GM19324 (cell line): ENCODE data around the gene XRCC4.
"Not testable (repeated sequence)": the region's sequence is repeated elsewhere in the genome, so short reads cannot be mapped to it uniquely, and the experiment has no call there.

Source experiments
- ATAC-seq: cut with Tn5 transposase; IDR thresholded peaks from one replicate; pipeline ENCODE4 v1.9.1; 2021; ENCODE audit warnings: mild to moderate bottlenecking, moderate library complexity; ENCODE audit not compliant: unreplicated experiment, low FRiP score

Gene XRCC4

DNA sequence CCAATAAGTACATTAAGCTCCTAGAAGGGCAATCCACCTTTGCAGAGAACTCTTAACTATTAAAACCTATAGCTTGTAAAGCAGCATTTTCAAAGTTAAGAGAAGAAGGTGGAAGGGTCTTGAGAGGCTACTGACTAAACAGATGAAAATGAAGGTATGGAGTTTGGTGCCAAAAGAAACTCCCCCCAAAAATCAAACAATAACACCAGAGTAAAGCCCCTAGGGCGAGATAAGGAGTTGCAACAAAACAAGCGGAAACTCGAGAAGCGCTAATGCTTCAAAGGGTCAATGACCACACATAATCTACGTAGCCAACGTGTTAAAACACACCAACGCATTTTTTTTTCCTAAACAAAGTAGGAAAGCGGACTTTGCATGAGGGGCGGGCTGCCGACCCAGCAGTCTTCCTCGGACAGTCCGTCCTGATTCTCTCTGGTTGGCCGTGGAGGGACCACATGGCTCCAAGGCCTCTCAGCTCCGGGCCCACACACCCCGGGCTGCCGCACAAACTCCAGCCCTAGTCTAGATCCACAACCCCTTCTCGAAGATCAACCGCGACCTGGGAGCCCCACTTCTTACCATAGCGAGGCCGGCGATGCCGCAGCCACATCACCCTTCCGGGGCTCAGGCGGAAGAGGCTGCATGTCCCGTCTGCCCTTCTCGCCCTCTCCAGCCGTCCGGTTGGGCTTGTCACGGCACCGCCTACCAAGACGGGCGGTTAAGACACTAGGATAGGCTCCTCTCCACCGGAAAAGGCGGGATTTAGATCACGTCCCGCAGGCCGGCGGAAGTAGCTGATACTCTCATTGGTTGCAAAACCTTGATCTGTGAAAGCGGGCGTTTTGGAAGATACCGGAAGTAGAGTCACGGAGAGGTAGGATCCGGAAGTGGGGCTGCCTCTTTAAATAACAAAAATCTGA lies at the start of gene XRCC4, which contains the start of gene TMEM167A:
XRCC4 (plus strand) TSS at position 806 of the 920 bp plus-strand sequence. CDS start 27,373 bp downstream, outside the sequence.
TMEM167A (minus strand) TSS at position 653 of the 920 bp plus-strand sequence; CDS start at position 582, 71 bp downstream.
- ATAC-seq = peak; percentile 99

GRCh38 chr5:83029912-83030311 lies 47.4 kb upstream of the XRCC4 start:
- ATAC-seq = no peak

DNA sequence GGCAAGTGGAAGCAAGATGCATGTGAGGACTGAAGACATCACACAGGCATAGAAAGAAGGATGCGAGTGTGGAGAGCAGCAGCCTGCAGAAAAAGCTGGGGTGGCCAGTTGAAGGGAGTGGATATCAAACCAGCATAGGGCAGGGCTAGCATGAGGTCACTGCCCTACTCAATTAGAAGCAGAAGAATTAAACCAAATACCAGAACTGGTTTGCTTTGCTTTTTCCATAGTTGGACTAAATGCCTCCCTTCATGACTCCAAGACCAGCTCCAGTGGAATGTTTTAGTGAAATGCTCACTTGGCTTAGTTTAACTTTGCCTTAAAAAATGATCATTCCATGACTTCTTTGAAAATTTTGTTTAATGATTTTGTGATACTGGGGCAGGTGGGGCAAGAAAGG lies 46.0 kb upstream of the XRCC4 start:
- no peak for ATAC-seq

DNA sequence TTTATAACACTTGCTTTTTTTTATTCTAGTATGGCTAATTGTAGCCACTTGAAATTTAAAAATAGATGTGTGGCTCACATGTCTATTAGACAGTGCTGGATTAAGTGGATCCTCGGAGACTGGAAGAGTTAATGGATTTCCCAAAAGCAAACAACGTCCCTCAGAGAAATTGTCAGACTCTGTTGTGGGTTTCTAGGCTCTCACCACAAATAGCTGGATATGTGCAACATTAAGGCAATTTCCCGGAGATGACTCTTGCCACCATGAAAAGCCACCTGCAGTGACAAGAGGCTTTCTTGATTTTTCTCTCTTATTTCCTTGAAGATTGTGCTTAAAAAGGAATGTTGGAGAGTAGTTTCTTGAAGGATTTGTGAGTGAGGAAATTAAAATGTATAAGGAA lies 43.3 kb upstream of the XRCC4 start:
- ATAC-seq = no peak

DNA sequence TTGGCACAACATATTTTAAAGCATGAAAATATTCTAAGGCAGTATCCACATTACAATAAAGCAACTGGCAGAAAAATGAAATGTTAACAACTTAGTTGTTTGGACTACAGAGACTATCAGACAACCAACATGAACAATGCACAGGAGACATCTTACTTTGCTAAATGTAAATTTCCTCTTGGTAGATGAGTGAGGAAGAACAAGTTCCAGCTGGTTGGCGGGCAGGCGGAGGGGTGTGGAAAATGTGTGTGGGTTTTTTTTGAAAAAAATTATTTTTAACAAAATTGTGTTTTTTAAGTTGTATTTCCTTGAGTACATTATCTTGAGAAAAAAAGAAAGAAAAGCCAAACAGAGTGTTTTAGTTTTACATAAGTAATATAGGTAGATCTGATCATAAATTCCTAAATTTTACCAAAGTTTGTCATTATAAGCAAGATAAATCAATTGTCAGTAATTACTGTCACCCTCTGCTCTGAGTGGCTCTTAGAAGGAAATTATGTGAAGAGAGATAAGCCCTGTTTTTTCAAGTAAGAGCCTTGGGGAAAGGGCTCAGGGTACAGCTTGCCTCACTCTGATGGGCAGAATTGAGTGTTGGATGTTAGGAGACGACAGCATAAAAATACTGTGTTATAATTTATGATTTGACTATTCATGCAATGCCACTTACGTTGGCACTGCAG lies 42.7 kb upstream of the XRCC4 start:
- no peak for ATAC-seq

- ATAC-seq = no peak
Measured at GRCh38 chr5:83035373-83036100, 41.8 kb upstream of the XRCC4 start.

- no peak for ATAC-seq
Measured at GRCh38 chr5:83036991-83037575, 40.3 kb upstream of the XRCC4 start.

GRCh38 chr5:83038924-83039323 lies 38.4 kb upstream of the XRCC4 start:
- ATAC-seq = no peak

DNA sequence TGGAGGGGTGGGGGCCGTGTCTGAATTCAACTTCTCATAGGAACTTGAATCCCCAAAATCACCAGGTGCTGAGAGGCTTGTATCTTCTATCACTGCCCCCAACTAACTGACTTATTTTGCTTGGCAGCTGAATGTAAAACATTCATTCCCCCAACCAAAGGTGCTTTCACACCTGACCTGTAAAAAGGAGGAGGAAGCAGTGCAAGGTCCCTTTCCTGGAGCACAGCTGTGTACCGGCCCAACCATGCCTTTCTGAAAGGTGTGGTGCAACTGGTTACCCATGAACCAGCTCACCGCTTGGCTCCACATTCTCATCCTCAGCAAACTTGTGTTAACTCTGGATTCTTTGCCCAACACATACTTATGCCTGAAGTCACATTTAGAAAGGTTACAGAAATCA lies 34.8 kb upstream of the XRCC4 start:
- no peak for ATAC-seq

GRCh38 chr5:83044926-83045325 lies 32.4 kb upstream of the XRCC4 start:
- no peak for ATAC-seq

GRCh38 chr5:83048277-83048676 lies 29.1 kb upstream of the XRCC4 start:
- ATAC-seq = no peak

DNA sequence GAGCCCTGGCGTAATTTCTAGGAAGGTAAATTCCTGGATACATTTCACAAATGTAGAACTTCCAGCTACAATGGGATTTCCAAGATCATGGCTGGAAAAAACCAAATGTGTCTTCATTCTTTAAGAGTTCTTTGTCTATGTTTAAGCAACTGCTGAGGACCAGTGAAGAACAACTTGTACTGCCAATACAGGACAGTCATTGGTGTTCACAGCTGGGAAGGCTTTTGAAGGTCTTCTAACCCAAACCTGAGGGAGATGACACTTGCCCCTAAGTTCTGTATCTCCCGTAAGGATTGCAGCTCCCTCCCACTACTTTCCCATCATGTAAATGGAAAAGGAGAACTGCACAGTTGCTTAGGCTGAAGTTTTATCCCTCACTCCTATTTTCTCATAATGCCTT lies 28.5 kb upstream of the XRCC4 start:
- ATAC-seq = no peak

DNA sequence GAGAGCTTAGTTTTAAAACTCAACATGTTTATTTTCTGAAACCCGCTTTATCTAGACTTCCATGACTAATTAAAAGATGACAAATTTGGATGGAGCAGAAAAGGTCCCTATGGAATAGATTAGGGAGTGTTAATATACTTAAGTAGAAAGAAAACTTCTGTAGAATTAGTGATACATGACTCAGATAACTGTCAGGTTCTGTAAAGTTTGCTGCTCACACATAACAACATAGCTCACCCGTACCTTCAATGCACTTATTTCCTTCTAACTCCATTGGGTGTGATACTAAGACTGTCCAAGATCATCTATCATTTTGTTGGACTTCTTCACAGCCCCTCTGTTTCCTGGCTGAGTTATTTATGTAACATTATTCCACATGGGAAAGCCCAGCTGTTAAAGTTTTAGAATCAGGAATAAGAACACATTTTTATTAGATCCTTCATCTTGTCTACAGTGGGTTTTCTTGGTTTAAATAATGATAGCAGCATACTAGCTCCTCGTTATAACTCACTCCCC lies 27.9 kb upstream of the XRCC4 start:
- no peak for ATAC-seq

GRCh38 chr5:83050723-83051340 lies 26.5 kb upstream of the XRCC4 start:
- ATAC-seq = no peak

GRCh38 chr5:83055166-83055565 lies 22.2 kb upstream of the XRCC4 start:
- no peak for ATAC-seq

DNA sequence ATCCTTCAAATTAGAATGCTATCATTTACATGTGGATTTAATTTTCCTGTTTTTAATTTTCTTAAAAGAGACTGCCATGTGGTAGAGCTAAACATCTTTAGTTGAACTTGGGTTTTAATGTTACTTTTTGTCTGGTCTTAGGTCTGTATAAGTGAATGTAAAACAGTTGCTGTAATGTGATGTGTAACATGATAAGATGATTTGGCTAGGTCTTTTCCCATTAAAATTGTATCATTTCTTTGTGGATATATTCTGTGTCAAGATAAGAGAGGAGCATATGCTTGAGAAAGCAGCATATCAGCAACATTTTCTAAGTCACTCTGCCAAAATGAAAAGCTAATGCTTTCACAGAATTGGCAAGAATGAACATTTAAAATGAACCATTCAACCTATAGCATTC lies 18.6 kb upstream of the XRCC4 start:
- no peak for ATAC-seq

- no peak for ATAC-seq
Measured at GRCh38 chr5:83059341-83059740, 18.0 kb upstream of the XRCC4 start.

DNA sequence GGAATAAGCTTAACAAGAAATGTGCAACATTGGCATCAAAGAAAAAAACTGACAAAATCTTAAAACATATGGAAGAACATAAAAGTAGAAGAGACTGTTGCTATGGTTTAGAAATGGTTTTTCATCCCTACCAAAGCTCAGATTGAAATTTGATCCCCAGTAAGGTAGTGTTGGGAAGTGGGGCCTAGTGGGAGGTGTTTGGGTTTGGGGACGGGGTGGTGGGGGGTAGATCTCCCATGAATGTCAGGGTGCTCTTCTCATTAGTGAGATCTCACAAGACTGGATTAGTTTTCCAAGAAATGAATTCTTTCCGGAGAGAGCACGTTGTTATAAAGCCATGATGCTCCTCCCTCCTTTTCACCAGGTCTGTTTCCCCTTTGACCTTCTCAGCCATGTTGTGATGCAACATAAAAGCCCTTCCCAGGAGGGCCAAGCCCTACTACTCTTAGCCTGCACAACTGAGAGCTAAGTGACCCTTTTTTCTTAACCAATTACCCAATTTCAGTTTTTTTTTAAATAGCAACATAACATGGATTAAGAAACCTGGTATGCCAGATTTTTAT lies 10.7 kb upstream of the XRCC4 start:
- ATAC-seq = no peak

GRCh38 chr5:83067377-83067776 lies 10.0 kb upstream of the XRCC4 start:
- not testable (repeated sequence) for ATAC-seq
